ENCODE measurements around the gene LZTR1.

LZTR1 gene

GRCh38 chr22:21020802-21021429 is 38.8 kb downstream of the LZTR1 start:
- Histone ChIP-seq H3K27me3 (ENCODE audit: control insufficient read depth, insufficient read depth, low read length) (no peaks in the 10 kb centered on the region), H3K9me3 (ENCODE audit: control insufficient read depth, low read length) (no peaks in the 10 kb centered on the region), H3K4me2 (ENCODE audit: low read length) (no peak overlapping the region), H3K4me3 (ENCODE audit: low read depth, low read length) (no peak overlapping the region), H3K27ac (no peak overlapping the region), H3K36me3 (ENCODE audit: control insufficient read depth, insufficient read depth, low read length) (no peaks in the 10 kb centered on the region), H3K79me2 (no peaks in the 10 kb centered on the region), H2AFZ (no peak overlapping the region), H3K9ac (no peak overlapping the region), H3K4me1 (no peaks in the 10 kb centered on the region)
- TF ChIP-seq CTCF (IDR thresholded peaks at IDR 0.05), result no peak

GRCh38 chr22:21022507-21022906 is 40.4 kb downstream of the LZTR1 start:
- no peaks in the 10 kb centered on the region for H3K9me3 ChIP-seq (ENCODE audit: control insufficient read depth, low read length)
- H3K9ac ChIP-seq, result no peak overlapping the region
- H3K4me1 ChIP-seq, result no peaks in the 10 kb centered on the region
- no peak overlapping the region for H3K4me3 ChIP-seq (ENCODE audit: low read depth, low read length)
- H3K79me2 ChIP-seq, result no peaks in the 10 kb centered on the region
- H3K36me3 ChIP-seq (ENCODE audit: control insufficient read depth, insufficient read depth, low read length), result no peaks in the 10 kb centered on the region
- no peak overlapping the region for H2AFZ ChIP-seq
- TF ChIP-seq CTCF (IDR thresholded peaks at IDR 0.05), result no peak
- H3K27me3 ChIP-seq (ENCODE audit: control insufficient read depth, insufficient read depth, low read length), result no peaks in the 10 kb centered on the region
- H3K4me2 ChIP-seq (ENCODE audit: low read length), result no peak overlapping the region
- H3K27ac ChIP-seq, result no peak overlapping the region

DNA sequence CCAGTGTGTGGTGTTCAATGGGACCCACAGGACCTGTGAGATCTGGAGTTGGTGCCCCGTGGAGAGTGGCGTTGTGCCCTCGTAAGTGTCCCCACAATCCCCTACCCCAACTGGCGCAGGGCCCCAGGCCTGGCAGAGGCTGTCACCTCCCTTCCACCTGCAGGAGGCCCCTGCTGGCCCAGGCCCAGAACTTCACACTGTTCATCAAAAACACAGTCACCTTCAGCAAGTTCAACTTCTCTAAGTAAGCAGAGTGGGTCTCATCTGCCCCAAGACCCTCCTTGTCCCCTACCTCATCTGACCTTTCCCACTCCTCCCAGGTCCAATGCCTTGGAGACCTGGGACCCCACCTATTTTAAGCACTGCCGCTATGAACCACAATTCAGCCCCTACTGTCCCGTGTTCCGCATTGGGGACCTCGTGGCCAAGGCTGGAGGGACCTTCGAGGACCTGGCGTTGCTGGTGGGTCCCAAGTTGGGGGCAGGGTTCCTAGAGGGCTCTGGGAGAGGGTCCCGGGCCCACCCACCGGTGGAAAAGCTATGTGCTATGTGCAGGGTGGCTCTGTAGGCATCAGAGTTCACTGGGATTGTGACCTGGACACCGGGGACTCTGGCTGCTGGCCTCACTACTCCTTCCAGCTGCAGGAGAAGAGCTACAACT is 41.0 kb downstream of the LZTR1 start:
- no peak overlapping the region for H3K27ac ChIP-seq
- no peaks in the 10 kb centered on the region for H3K36me3 ChIP-seq (ENCODE audit: control insufficient read depth, insufficient read depth, low read length)
- H3K4me2 ChIP-seq (ENCODE audit: low read length), result no peak overlapping the region
- H3K79me2 ChIP-seq, result no peaks in the 10 kb centered on the region
- H3K9ac ChIP-seq, result no peak overlapping the region
- H3K9me3 ChIP-seq (ENCODE audit: control insufficient read depth, low read length), result no peaks in the 10 kb centered on the region
- TF ChIP-seq CTCF (IDR thresholded peaks at IDR 0.05), result no peak
- H3K4me1 ChIP-seq, result no peaks in the 10 kb centered on the region
- no peaks in the 10 kb centered on the region for H3K27me3 ChIP-seq (ENCODE audit: control insufficient read depth, insufficient read depth, low read length)
- no peak overlapping the region for H2AFZ ChIP-seq
- no peak overlapping the region for H3K4me3 ChIP-seq (ENCODE audit: low read depth, low read length)

DNA sequence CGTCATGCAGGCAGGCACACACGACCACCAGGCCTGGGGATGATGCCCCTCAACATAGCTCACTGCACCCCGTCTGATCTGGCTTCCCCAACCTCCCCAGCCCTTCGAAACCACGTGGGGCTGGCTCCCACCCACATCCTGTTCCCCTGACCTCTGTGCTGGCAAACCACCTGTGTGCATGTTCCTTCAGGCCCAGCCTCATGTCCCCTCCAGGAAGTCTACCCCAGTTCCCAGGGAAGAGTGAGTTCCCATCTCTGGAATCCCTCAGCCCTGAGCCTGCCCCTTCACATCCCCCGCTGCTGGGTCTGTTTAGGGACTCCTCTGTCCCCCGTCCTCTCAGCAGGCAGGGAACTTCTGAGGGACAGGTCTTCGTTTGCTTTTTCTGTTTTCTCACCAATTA is 43.2 kb downstream of the LZTR1 start:
- TF ChIP-seq CTCF (IDR thresholded peaks at IDR 0.05), result no peak
- Histone ChIP-seq H3K4me2 (ENCODE audit: low read length) (no peak overlapping the region), H3K79me2 (no peaks in the 10 kb centered on the region), H3K27me3 (ENCODE audit: control insufficient read depth, insufficient read depth, low read length) (no peaks in the 10 kb centered on the region), H3K27ac (no peak overlapping the region), H3K4me3 (ENCODE audit: low read depth, low read length) (no peak overlapping the region), H3K9ac (no peak overlapping the region), H3K36me3 (ENCODE audit: control insufficient read depth, insufficient read depth, low read length) (no peaks in the 10 kb centered on the region), H3K4me1 (no peaks in the 10 kb centered on the region), H2AFZ (no peak overlapping the region), H3K9me3 (ENCODE audit: control insufficient read depth, low read length) (no peaks in the 10 kb centered on the region)
